GM12865 (cell line): Measurements from ENCODE around the gene CYFIP1.

Source experiments
- DNase-seq: peaks from one replicate; pipeline ENCODE4 v3.0.0; 2010; ENCODE audit warnings: low read depth
- H3K4me3 ChIP-seq: 2 replicates; pipeline ENCODE4 v1.5.1; 2011; ENCODE audit warnings: mild to moderate bottlenecking, low read depth, low read length, control low read depth
- CTCF ChIP-seq: IDR thresholded peaks from 2 replicates; pipeline ENCODE4 v1.5.1; 2011; ENCODE audit warnings: low read length, control low read depth, low read depth, inconsistent platforms; ENCODE audit not compliant: insufficient read depth; ENCODE audit errors: missing control alignments

CYFIP1 gene

GRCh38 chr15:22823495-22824128 is 156.6 kb downstream of the CYFIP1 start:
- no peak overlapping the region for H3K4me3 ChIP-seq
- TF ChIP-seq CTCF: no peak
- DNase-seq: no peak

- DNase-seq: no peak
- no peak overlapping the region for H3K4me3 ChIP-seq
- TF ChIP-seq CTCF: no peak
Observed at GRCh38 chr15:22819651-22820050, 160.5 kb downstream of the CYFIP1 start.
